HG03025 (cell line): ENCODE results near the gene COMMD3.

ENCODE experiments used
- ATAC-seq: cut with Tn5 transposase; IDR thresholded peaks from one replicate; pipeline ENCODE4 v1.9.1; 2021; ENCODE audit warnings: mild to moderate bottlenecking, moderate library complexity; ENCODE audit not compliant: unreplicated experiment, low FRiP score

COMMD3 gene

GRCh38 chr10:22365233-22365632 is 49.0 kb downstream of the COMMD3 start:
- ATAC-seq: no peak

DNA sequence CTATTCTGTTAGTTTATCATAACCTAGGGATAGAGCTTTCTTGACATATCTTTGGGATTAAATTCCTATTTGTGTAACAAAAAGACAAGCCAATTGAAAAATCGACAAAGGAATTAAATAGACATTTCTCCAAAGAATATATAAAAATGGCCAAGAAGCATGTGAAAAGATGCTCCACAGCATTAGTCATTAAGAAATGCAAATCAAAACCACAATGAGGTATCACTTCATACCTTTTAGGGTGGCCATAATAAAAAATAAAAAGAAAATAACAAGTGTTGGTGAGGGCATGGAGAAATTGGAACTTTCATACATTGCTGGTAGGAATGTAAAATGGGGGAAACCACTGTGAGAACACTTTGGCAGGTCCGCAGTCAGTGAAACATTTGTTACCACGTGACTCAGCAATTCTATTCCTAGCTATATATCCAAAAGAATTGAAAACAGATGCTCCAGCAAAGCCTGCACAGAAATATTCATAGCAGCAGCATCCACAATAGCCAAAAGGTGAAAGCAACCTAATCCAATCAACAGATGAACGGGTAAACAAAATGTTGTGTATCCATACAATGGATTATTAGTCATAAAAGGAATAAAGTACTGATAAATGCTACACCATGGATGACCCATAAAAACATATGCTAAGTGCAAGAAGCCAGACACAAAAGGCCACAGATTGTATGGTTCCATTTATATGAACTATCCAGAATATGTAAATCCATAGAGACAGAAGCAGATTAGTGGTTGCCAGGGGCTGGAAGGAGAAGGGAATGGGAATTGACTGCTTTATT is 49.7 kb downstream of the COMMD3 start:
- ATAC-seq: no peak

DNA sequence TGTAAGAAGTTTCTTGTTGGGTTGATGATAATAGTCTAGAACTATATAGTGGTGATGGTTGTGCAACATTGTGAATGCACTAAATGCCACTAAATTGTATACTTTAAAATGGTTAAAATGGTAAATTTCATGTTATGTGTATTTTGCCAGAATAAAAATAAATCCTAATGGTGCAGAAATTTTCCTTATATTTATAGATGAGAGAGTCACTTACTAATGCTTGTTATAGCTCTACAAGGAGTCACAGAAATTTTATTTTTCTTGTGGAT is 50.2 kb downstream of the COMMD3 start:
- no peak for ATAC-seq

DNA sequence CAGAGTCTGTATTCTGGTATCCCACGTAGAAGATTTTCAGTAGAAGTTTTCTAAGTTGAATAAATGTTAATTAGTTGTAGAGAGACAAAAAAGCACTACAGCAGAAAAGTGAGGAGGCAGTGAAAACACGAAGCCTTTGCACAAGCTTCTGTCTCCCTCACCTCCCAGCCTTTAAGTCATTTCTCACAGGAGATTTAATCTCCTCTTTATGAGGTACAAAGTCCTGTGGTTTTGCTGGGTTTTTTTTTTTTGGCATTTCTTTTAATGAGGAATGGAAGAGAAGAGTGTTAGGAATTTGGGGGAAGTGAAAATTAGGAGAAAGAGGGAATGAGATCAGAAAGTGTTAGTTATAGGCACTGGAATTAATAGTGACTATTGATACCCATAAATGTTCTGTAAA is 50.6 kb downstream of the COMMD3 start:
- no peak for ATAC-seq

- ATAC-seq: no peak
These were observed 51.3 kb downstream of the COMMD3 start for GRCh38 chr10:22367471-22367870.

DNA sequence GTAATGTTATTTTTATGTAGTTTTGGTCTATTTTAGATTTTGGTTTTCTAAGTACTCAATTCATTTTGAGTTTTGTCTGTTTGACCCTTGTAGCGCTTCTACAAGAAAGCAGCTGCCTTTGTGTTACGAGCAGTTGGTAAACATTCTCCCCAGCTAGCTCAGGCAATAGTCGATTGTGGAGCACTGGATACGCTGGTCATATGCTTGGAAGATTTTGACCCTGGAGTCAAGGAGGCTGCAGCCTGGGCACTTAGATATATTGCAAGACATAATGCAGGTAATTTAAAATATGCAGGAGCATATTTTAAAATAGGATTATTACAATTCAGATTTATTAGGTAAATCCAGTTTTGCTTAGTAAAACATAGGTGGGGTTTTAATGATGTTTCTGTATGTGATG is 52.2 kb downstream of the COMMD3 start:
- ATAC-seq: no peak

DNA sequence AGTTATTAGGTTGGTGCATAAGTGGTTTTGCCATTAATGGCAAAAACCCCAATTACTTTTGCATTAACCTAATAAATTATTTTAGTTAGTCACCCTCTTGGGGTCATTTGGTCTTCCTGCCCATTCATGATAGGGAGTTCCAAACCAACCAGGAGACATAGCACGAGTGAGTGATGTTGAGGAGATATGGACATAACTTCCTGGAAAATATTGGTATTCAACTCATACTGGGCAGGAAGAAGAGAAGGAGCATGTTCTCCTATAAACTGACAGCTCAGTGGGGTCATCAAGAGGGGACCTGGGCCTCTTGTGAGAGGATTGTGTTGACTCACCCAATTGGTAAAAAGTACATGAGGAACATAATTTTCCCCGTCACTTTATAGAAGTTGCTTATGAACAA is 52.8 kb downstream of the COMMD3 start:
- ATAC-seq: no peak

DNA sequence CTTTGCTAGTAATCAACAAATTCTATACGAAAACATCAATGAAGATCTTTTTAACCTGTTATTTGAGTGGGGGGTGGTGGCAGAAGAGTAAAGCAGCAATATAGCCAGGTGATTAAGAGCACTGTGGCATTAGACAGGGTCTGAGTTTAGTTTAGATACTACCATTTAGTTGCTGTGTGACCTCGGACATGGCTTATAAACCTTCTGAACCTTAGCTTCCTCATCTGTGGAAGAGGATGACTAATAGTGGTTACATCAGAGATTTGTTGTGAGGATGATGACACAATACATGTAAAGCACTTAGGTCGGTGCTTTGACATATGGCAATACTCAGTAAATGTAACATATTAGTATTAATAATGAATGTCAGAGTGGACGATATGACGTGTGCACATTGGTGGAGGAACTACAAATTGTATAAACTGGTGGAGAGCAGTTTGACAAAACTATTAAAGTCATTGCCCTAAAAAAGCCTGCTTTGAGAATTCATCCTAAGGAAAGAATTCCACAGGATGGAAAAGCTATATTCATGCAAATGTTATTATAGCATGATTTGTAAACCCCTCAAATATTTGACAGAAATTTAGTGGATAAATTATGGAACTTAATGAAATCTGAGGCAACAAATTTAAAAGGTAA is 53.4 kb downstream of the COMMD3 start:
- ATAC-seq: no peak
